ENCODE data around the gene TFF3. TPM values are rescaled to one million over a fixed set of nuclear protein-coding genes. Genes with fewer than 3 reads are reported as not detected.

The TFF3 gene
- total RNA-seq, 2 donors from 2014 or later = not detected

- DNase-seq (no peak), ATAC-seq (no peak)
- H3K4me1 Mint-ChIP-seq = peaks cover 5% of the 10 kb centered on the region
- H3K36me3 Mint-ChIP-seq (ENCODE audit: low read depth) = peaks cover 6% of the 10 kb centered on the region
- no peak overlapping the region for H3K27ac Mint-ChIP-seq
- H3K4me3 Mint-ChIP-seq = no peak overlapping the region
- no peaks in the 10 kb centered on the region for H3K9me3 ChIP-seq (ENCODE audit: control insufficient read depth, low read length, poor library complexity, severe bottlenecking)
- H3K27me3 Mint-ChIP-seq = peaks cover 60% of the 10 kb centered on the region
Observed at GRCh38 chr21:42321231-42321630, 6.0 kb upstream of the TFF3 start.

DNA sequence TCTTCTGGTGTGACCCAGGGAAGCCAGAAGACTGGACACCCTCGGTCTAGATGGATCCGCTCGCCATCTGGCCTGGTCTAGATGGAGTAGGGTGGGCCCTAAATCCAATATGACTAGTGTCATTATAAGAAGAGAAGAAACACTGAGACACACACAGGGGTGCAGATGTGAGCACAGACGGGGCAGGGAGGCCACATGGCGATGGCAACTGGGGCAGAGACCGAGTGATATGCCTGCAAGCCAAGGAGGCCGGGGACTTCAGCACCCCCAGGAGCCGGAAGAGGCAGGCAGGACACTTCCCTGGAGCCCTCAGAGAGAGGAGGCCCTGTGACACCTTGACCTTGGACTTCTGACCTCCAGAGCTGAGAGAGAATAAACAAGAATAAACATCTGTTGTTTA lies 5.6 kb upstream of the TFF3 start:
- H3K27ac Mint-ChIP-seq = no peak overlapping the region
- H3K27me3 Mint-ChIP-seq = peaks cover 60% of the 10 kb centered on the region
- no peaks in the 10 kb centered on the region for H3K9me3 ChIP-seq (ENCODE audit: control insufficient read depth, low read length, poor library complexity, severe bottlenecking)
- peaks cover 6% of the 10 kb centered on the region for H3K36me3 Mint-ChIP-seq (ENCODE audit: low read depth)
- no peak for ATAC-seq
- DNase-seq = no peak
- peaks cover 5% of the 10 kb centered on the region for H3K4me1 Mint-ChIP-seq
- H3K4me3 Mint-ChIP-seq = no peak overlapping the region

DNA sequence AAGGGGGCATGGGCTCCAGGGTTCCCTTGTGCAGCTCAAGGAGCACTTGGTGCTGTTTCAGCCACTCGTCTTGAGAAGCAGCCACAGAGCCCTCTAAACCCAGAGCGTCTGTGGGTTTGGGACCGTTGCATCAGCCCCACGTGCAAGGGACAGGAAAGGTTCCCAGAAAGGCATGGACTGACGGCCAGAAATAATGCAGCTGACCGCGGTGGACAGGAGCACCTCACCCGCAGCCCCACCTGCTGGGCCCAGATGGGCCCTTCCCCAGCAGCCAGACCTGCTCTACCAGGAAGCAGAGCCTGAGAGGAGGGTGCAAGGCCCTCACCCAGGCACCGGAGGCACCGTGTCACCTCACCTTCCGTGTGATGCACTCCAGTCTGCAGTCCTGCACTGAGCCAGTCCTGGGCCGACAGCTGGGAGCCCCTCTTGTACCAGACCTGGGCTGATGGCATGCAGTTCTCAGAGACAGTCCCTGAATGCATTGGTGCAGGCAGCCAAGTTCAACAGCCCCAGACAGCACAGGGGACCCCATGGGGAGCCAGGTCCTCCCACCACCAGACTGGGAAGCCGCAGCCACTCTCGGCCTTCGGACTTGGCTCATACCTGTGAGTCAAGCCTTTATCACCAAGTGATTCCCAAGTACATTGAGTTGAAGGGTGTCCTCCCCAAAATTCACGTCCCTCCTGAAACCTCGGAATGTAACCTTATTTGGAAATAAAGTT lies 4.8 kb upstream of the TFF3 start:
- no peak for ATAC-seq
- peaks cover 6% of the 10 kb centered on the region for H3K36me3 Mint-ChIP-seq (ENCODE audit: low read depth)
- peaks cover 5% of the 10 kb centered on the region for H3K4me1 Mint-ChIP-seq

DNA sequence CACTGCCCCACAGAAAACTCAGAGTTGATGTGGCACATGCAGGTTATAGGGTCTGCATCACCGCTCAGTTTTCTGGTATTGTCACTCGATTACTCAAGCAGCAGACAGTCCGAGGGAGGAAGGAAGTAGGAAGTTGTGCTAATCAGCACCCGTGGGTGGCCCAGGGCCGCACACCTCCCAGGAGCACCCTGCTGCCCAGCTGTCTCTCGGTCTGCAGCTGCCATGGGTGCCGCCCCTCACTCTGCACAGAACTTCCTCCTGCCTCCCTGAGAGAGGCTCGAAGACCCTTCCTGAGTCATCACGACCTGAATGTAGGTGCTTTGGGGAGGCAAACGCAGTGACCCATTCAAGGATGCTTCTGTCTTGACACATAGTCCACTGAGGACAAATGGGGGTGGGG lies 4.2 kb upstream of the TFF3 start:
- H3K4me1 Mint-ChIP-seq = peaks cover 5% of the 10 kb centered on the region
- H3K27ac Mint-ChIP-seq = no peak overlapping the region
- peaks cover 47% of the 10 kb centered on the region for H3K27me3 Mint-ChIP-seq
- no peaks in the 10 kb centered on the region for H3K9me3 ChIP-seq (ENCODE audit: control insufficient read depth, low read length, poor library complexity, severe bottlenecking)
- no peak overlapping the region for H3K4me3 Mint-ChIP-seq
- DNase-seq (no peak), ATAC-seq (no peak)
- H3K36me3 Mint-ChIP-seq (ENCODE audit: low read depth) = peaks cover 5% of the 10 kb centered on the region

More for the DNA sequence above, 4.8 kb upstream of the TFF3 start:
- DNase-seq = no peak
- H3K9me3 ChIP-seq (ENCODE audit: control insufficient read depth, low read length, poor library complexity, severe bottlenecking) = no peaks in the 10 kb centered on the region
- Mint-ChIP-seq H3K27me3 (peaks cover 53% of the 10 kb centered on the region), H3K4me3 (no peak overlapping the region), H3K27ac (no peak overlapping the region)

- DNase-seq (no peak), ATAC-seq (no peak)
- no peak overlapping the region for H3K27ac Mint-ChIP-seq
- peaks cover 5% of the 10 kb centered on the region for H3K4me1 Mint-ChIP-seq
- no peaks in the 10 kb centered on the region for H3K9me3 ChIP-seq (ENCODE audit: control insufficient read depth, low read length, poor library complexity, severe bottlenecking)
- no peaks in the 10 kb centered on the region for H3K36me3 Mint-ChIP-seq (ENCODE audit: low read depth)
- peaks cover 34% of the 10 kb centered on the region for H3K27me3 Mint-ChIP-seq
- no peak overlapping the region for H3K4me3 Mint-ChIP-seq
Observed at GRCh38 chr21:42317826-42318746, 2.9 kb upstream of the TFF3 start.

DNA sequence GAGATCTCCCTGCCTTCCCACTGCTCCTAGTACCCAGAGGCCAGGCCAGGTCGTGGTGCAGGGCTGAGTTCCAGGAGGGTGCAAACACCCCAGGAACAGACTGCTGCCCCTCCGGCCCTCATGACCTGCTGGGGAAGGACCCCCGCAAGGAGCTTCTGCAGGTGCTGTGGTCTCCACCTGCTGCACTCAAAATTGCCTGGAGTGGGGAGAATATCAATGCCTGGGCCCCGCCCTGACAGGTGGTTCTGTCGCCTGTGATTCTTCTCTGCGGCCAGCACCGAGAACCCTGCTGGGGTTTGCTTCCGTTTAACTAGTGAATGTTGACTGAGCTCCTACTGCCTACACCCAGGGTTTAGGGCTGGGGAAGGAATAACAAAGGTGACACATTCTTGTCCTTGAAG lies 2.1 kb upstream of the TFF3 start:
- peaks cover 26% of the 10 kb centered on the region for H3K27me3 Mint-ChIP-seq

DNA sequence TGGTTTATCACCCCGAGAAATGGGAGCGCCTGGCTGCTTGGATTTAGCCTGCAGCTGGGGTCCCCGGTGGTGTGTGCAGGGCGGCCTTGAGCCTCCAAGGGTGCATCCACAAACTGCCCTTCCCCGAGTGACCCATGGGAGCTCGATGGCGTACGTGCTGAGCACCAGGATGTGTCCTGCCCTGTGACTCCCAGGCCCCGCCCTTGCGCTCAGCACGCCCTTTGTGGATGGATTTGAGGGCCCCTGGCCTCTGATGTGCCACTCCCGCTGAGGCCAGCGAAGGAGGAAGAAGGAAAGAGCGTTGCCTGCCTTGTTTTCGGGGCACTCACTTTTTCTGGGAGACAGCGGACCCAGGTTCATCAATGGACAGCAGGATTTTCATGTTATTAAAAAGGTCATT lies 1.7 kb upstream of the TFF3 start:
- DNase-seq (no peak), ATAC-seq (no peak)
- Mint-ChIP-seq H3K4me3 (no peak overlapping the region), H3K27ac (no peak overlapping the region), H3K36me3 (ENCODE audit: low read depth) (no peaks in the 10 kb centered on the region), H3K4me1 (peaks cover 5% of the 10 kb centered on the region), H3K27me3 (peaks cover 22% of the 10 kb centered on the region)
- H3K9me3 ChIP-seq (ENCODE audit: control insufficient read depth, low read length, poor library complexity, severe bottlenecking) = no peaks in the 10 kb centered on the region

More for the DNA sequence above, 2.1 kb upstream of the TFF3 start:
- H3K4me3 Mint-ChIP-seq = no peak overlapping the region
- DNase-seq (no peak), ATAC-seq (no peak)
- no peaks in the 10 kb centered on the region for H3K36me3 Mint-ChIP-seq (ENCODE audit: low read depth)
- H3K27ac Mint-ChIP-seq = no peak overlapping the region
- H3K4me1 Mint-ChIP-seq = peaks cover 5% of the 10 kb centered on the region
- no peaks in the 10 kb centered on the region for H3K9me3 ChIP-seq (ENCODE audit: control insufficient read depth, low read length, poor library complexity, severe bottlenecking)

- no peaks in the 10 kb centered on the region for H3K9me3 ChIP-seq (ENCODE audit: control insufficient read depth, low read length, poor library complexity, severe bottlenecking)
- Mint-ChIP-seq H3K27me3 (peaks cover 4% of the 10 kb centered on the region), H3K4me3 (no peak overlapping the region), H3K36me3 (ENCODE audit: low read depth) (no peaks in the 10 kb centered on the region), H3K4me1 (peaks cover 3% of the 10 kb centered on the region), H3K27ac (no peak overlapping the region)
- DNase-seq (no peak), ATAC-seq (no peak)
Observed at GRCh38 chr21:42314616-42315295, 453 bp downstream of the TFF3 start.

- no peaks in the 10 kb centered on the region for H3K9me3 ChIP-seq (ENCODE audit: control insufficient read depth, low read length, poor library complexity, severe bottlenecking)
- ATAC-seq = no peak
- H3K4me3 Mint-ChIP-seq = no peak overlapping the region
- peaks cover 4% of the 10 kb centered on the region for H3K27me3 Mint-ChIP-seq
- no peak overlapping the region for H3K27ac Mint-ChIP-seq
- H3K36me3 Mint-ChIP-seq (ENCODE audit: low read depth) = no peaks in the 10 kb centered on the region
- DNase-seq = no peak
- H3K4me1 Mint-ChIP-seq = peaks cover 4% of the 10 kb centered on the region
Observed at GRCh38 chr21:42313501-42313969, 1.7 kb downstream of the TFF3 start.

DNA sequence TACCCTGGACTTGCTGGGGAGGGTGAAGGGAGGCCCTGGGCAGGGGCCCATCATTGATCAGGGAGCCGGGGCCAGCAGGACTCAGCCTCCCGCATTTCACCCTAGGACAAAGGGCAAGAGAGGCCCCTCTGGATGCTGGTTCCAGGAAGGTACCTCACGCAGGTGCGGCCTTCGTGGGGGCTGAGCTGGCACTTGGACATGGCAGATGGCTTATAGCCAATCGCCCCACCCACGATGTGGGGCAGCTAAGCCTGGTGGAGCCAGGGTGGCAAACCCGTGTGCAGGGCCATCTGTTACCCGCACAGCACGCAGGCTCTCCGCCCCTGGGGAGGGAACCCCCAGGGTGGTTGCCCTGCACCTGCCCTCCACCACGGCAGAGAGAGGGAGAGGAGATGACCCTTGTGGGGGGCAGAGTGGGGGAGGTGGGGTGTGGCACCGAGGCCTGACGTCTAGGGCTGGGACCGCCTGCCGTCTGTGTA lies 2.5 kb downstream of the TFF3 start:
- Mint-ChIP-seq H3K36me3 (ENCODE audit: low read depth) (no peaks in the 10 kb centered on the region), H3K27me3 (peaks cover 2% of the 10 kb centered on the region), H3K4me1 (peaks cover 4% of the 10 kb centered on the region), H3K4me3 (no peak overlapping the region), H3K27ac (no peak overlapping the region)
- DNase-seq (no peak), ATAC-seq (no peak)
- no peaks in the 10 kb centered on the region for H3K9me3 ChIP-seq (ENCODE audit: control insufficient read depth, low read length, poor library complexity, severe bottlenecking)

- DNase-seq = no peak
- H3K9me3 ChIP-seq (ENCODE audit: control insufficient read depth, low read length, poor library complexity, severe bottlenecking) = no peaks in the 10 kb centered on the region
- no peak overlapping the region for H3K27ac Mint-ChIP-seq
- H3K4me3 Mint-ChIP-seq = no peak overlapping the region
- ATAC-seq = no peak
- peaks cover 4% of the 10 kb centered on the region for H3K4me1 Mint-ChIP-seq
- H3K36me3 Mint-ChIP-seq (ENCODE audit: low read depth) = no peaks in the 10 kb centered on the region
- peaks cover 3% of the 10 kb centered on the region for H3K27me3 Mint-ChIP-seq
Observed at GRCh38 chr21:42311816-42312625, 3.2 kb downstream of the TFF3 start.

GRCh38 chr21:42311160-42311559 lies 4.0 kb downstream of the TFF3 start:
- Mint-ChIP-seq H3K4me3 (no peak overlapping the region), H3K36me3 (ENCODE audit: low read depth) (no peaks in the 10 kb centered on the region), H3K27ac (no peak overlapping the region), H3K4me1 (peaks cover 4% of the 10 kb centered on the region), H3K27me3 (peaks cover 9% of the 10 kb centered on the region)
- ATAC-seq (no peak), DNase-seq (no peak)
- no peaks in the 10 kb centered on the region for H3K9me3 ChIP-seq (ENCODE audit: control insufficient read depth, low read length, poor library complexity, severe bottlenecking)
